NCI-H2107 (cell line): ENCODE data around the gene ATP8B1.

Experiments used
- DNase-seq: peaks from one replicate; lab custom pipeline; 2025; lab: John Stamatoyannopoulos, UW

ATP8B1 gene

GRCh38 chr18:57819119-57819518 is 16.0 kb upstream of the ATP8B1 start:
- no peak for DNase-seq

- DNase-seq = no peak
Observed at GRCh38 chr18:57816208-57816954, 13.3 kb upstream of the ATP8B1 start.

- no peak for DNase-seq
Observed at GRCh38 chr18:57814555-57814954, 11.4 kb upstream of the ATP8B1 start.

GRCh38 chr18:57813245-57813644 is 10.1 kb upstream of the ATP8B1 start:
- no peak for DNase-seq

- DNase-seq = no peak
Observed at GRCh38 chr18:57812126-57812477, 9.0 kb upstream of the ATP8B1 start.

GRCh38 chr18:57811477-57812125 is 8.5 kb upstream of the ATP8B1 start:
- DNase-seq = no peak

GRCh38 chr18:57809190-57809589 is 6.1 kb upstream of the ATP8B1 start:
- DNase-seq = no peak

- DNase-seq = no peak
Observed at GRCh38 chr18:57807336-57808117, 4.4 kb upstream of the ATP8B1 start.

- no peak for DNase-seq
Observed at GRCh38 chr18:57806978-57807285, 3.8 kb upstream of the ATP8B1 start.

GRCh38 chr18:57806201-57806977 is 3.3 kb upstream of the ATP8B1 start:
- DNase-seq = no peak

GRCh38 chr18:57805117-57805516 is 2.0 kb upstream of the ATP8B1 start:
- DNase-seq = no peak

- DNase-seq = no peak
Observed at GRCh38 chr18:57804557-57804956, 1.4 kb upstream of the ATP8B1 start.

- DNase-seq = no peak
Observed at GRCh38 chr18:57802213-57803102, 657 bp downstream of the ATP8B1 start.

- no peak for DNase-seq
Observed at GRCh38 chr18:57801761-57802212, 1.3 kb downstream of the ATP8B1 start.

- no peak for DNase-seq
Observed at GRCh38 chr18:57801325-57801724, 1.8 kb downstream of the ATP8B1 start.

- DNase-seq = no peak
Observed at GRCh38 chr18:57798713-57799373, 4.3 kb downstream of the ATP8B1 start.

GRCh38 chr18:57797209-57797651 is 5.9 kb downstream of the ATP8B1 start:
- peak; percentile 74 for DNase-seq

GRCh38 chr18:57794951-57795728 is 8.0 kb downstream of the ATP8B1 start:
- no peak for DNase-seq

GRCh38 chr18:57793302-57793986 is 9.7 kb downstream of the ATP8B1 start:
- no peak for DNase-seq
